ENCODE measurements around the gene MRPL49. TPM values are rescaled to one million over a fixed set of nuclear protein-coding genes. Genes with fewer than 3 reads are reported as not detected.

MRPL49 gene
- total RNA-seq, 1 donor from 2014 or later: 38.8 TPM

GRCh38 chr11:65095974-65096806 is 25.9 kb upstream of the MRPL49 start, which contains the start of gene VPS51:
TSS of gene VPS51 (plus strand) at chr11:65096214. CDS start at chr11:65096251, 37 bp downstream.
- Mint-ChIP-seq H3K27ac (peak within 1 kb of the TSS; percentile 99), H3K27me3 (no peaks in the 10 kb centered on the region), H3K4me1 (ENCODE audit: low read depth) (peaks cover 8% of the 10 kb centered on the region), H3K9me3 (ENCODE audit: low read depth) (no peaks in the 10 kb centered on the region), H3K36me3 (ENCODE audit: insufficient read depth) (peaks cover 2% of the 10 kb centered on the region), H3K4me3 (ENCODE audit: low read depth) (peak within 1 kb of the TSS; percentile 95)
- peak; percentile 71 for DNase-seq (ENCODE audit: low spot score, unreplicated experiment)
- TF ChIP-seq CTCF (IDR thresholded peaks at IDR 0.05; ENCODE audit: unreplicated experiment): no peak

- no peak for TF ChIP-seq CTCF (IDR thresholded peaks at IDR 0.05; ENCODE audit: unreplicated experiment)
- Mint-ChIP-seq H3K27me3 (no peaks in the 10 kb centered on the region), H3K4me3 (ENCODE audit: low read depth) (peak overlapping the region; percentile 95), H3K27ac (peak overlapping the region; percentile 96), H3K36me3 (ENCODE audit: insufficient read depth) (peaks cover 2% of the 10 kb centered on the region), H3K9me3 (ENCODE audit: low read depth) (no peaks in the 10 kb centered on the region), H3K4me1 (ENCODE audit: low read depth) (peaks cover 8% of the 10 kb centered on the region)
- no peak for DNase-seq (ENCODE audit: low spot score, unreplicated experiment)
Measured at GRCh38 chr11:65096926-65097325, 25.2 kb upstream of the MRPL49 start.

- no peak for DNase-seq (ENCODE audit: low spot score, unreplicated experiment)
- Mint-ChIP-seq H3K27me3 (no peaks in the 10 kb centered on the region), H3K4me3 (ENCODE audit: low read depth) (no peak overlapping the region), H3K4me1 (ENCODE audit: low read depth) (peaks cover 3% of the 10 kb centered on the region), H3K36me3 (ENCODE audit: insufficient read depth) (peaks cover 4% of the 10 kb centered on the region), H3K27ac (no peak overlapping the region), H3K9me3 (ENCODE audit: low read depth) (no peaks in the 10 kb centered on the region)
- peak; percentile 24 for TF ChIP-seq CTCF (IDR thresholded peaks at IDR 0.05; ENCODE audit: unreplicated experiment)
Measured at GRCh38 chr11:65100674-65101350, 21.3 kb upstream of the MRPL49 start.

GRCh38 chr11:65102142-65103095 is 19.7 kb upstream of the MRPL49 start:
- TF ChIP-seq CTCF (IDR thresholded peaks at IDR 0.05; ENCODE audit: unreplicated experiment): no peak
- Mint-ChIP-seq H3K4me3 (ENCODE audit: low read depth) (no peak overlapping the region), H3K27me3 (no peaks in the 10 kb centered on the region), H3K36me3 (ENCODE audit: insufficient read depth) (peaks cover 4% of the 10 kb centered on the region), H3K9me3 (ENCODE audit: low read depth) (no peaks in the 10 kb centered on the region), H3K4me1 (ENCODE audit: low read depth) (no peaks in the 10 kb centered on the region), H3K27ac (no peak overlapping the region)
- DNase-seq (ENCODE audit: low spot score, unreplicated experiment): no peak

- TF ChIP-seq CTCF (IDR thresholded peaks at IDR 0.05; ENCODE audit: unreplicated experiment): no peak
- H3K27me3 Mint-ChIP-seq: no peaks in the 10 kb centered on the region
- H3K9me3 Mint-ChIP-seq (ENCODE audit: low read depth): no peaks in the 10 kb centered on the region
- peaks cover 4% of the 10 kb centered on the region for H3K36me3 Mint-ChIP-seq (ENCODE audit: insufficient read depth)
- no peak overlapping the region for H3K27ac Mint-ChIP-seq
- no peak overlapping the region for H3K4me3 Mint-ChIP-seq (ENCODE audit: low read depth)
- H3K4me1 Mint-ChIP-seq (ENCODE audit: low read depth): no peaks in the 10 kb centered on the region
- DNase-seq (ENCODE audit: low spot score, unreplicated experiment): no peak
Measured at GRCh38 chr11:65103476-65103875, 18.6 kb upstream of the MRPL49 start.

Measured in progenitor cell of endocrine pancreas (in vitro differentiated cells).